DOHH2 (cell line): Measurements from ENCODE around the gene MAP3K9.

ENCODE experiments used
- H3F3A ChIP-seq: fragments of 200-600 bp; sonication (generic), shearing (Covaris generic); 2 replicates; pipeline ENCODE4 v1.6.0; 2016; ENCODE audit warnings: antibody characterized with exemption, mild to moderate bottlenecking; ENCODE audit not compliant: control insufficient read depth, insufficient read depth
- H3K27ac ChIP-seq: fragments of 200-600 bp; sonication (generic); 2 replicates; pipeline ENCODE4 v1.5.1; 2014; ENCODE audit warnings: low read depth, mild to moderate bottlenecking, low read length, moderate library complexity
- H3K27me3 ChIP-seq: fragments of 200-600 bp; sonication (generic); 2 replicates; pipeline ENCODE4 v1.6.1; 2014; ENCODE audit warnings: mild to moderate bottlenecking, low read length, mixed read lengths; ENCODE audit not compliant: control insufficient read depth
- H3K36me3 ChIP-seq: fragments of 200-600 bp; sonication (generic); 2 replicates; pipeline ENCODE4 v1.6.1; 2014; ENCODE audit warnings: mild to moderate bottlenecking, low read length, moderate library complexity, mixed read lengths; ENCODE audit not compliant: control insufficient read depth
- H3K4me1 ChIP-seq: fragments of 200-600 bp; sonication (generic); 2 replicates; pipeline ENCODE4 v1.6.1; 2014; ENCODE audit warnings: mild to moderate bottlenecking, low read length, mixed read lengths; ENCODE audit not compliant: control insufficient read depth
- H3K4me2 ChIP-seq: fragments of 200-600 bp; sonication (generic); 2 replicates; pipeline ENCODE4 v1.6.0; 2014; ENCODE audit warnings: mild to moderate bottlenecking, low read length, moderate library complexity
- H3K4me3 ChIP-seq: fragments of 200-600 bp; sonication (generic); 2 replicates; pipeline ENCODE4 v1.5.1; 2014; ENCODE audit warnings: mild to moderate bottlenecking, low read length, mixed read lengths
- H3K79me2 ChIP-seq: fragments of 200-600 bp; sonication (generic); 2 replicates; pipeline ENCODE4 v1.6.1; 2014; ENCODE audit warnings: mild to moderate bottlenecking, low read length, mixed read lengths; ENCODE audit not compliant: control insufficient read depth
- H3K9me2 ChIP-seq: fragments of 200-600 bp; sonication (generic); replicated peaks from 2 replicates; pipeline ENCODE4 v1.6.1; 2014; ENCODE audit warnings: mild to moderate bottlenecking, low read length, mixed read lengths; ENCODE audit not compliant: control insufficient read depth
- H3K9me3 ChIP-seq: fragments of 200-600 bp; sonication (generic); 2 replicates; pipeline ENCODE4 v1.6.1; 2014; ENCODE audit warnings: antibody characterized with exemption, low read length, mixed read lengths; ENCODE audit not compliant: control insufficient read depth, insufficient read depth
- H4K20me1 ChIP-seq: fragments of 200-600 bp; sonication (generic); 2 replicates; pipeline ENCODE4 v1.6.0; 2014; ENCODE audit warnings: low read depth, mild to moderate bottlenecking, antibody characterized with exemption, low read length, moderate library complexity; ENCODE audit not compliant: control insufficient read depth, insufficient read depth
- CTCF ChIP-seq: fragments of 200-600 bp; sonication (generic); IDR thresholded peaks from one replicate; pipeline ENCODE4 v1.5.1; 2014; ENCODE audit warnings: antibody characterized with exemption, mild to moderate bottlenecking, low read depth, low read length; ENCODE audit not compliant: poor library complexity, severe bottlenecking
- EZH2phosphoT487 ChIP-seq: fragments of 200-600 bp; sonication (generic); IDR thresholded peaks from 2 replicates; pipeline ENCODE4 v1.6.1; 2017; ENCODE audit warnings: borderline replicate concordance, mild to moderate bottlenecking, antibody characterized with exemption, low read length, moderate library complexity, mixed read lengths

The MAP3K9 gene

GRCh38 chr14:70692210-70692609, 117.1 kb downstream of the MAP3K9 start:
- H3K27me3 ChIP-seq, result no peaks in the 10 kb centered on the region
- H3K79me2 ChIP-seq, result no peaks in the 10 kb centered on the region
- no peaks in the 10 kb centered on the region for H3K9me3 ChIP-seq
- H3K4me1 ChIP-seq, result peaks cover 8% of the 10 kb centered on the region
- no peaks in the 10 kb centered on the region for H3F3A ChIP-seq
- H3K4me2 ChIP-seq, result no peak overlapping the region
- no peak overlapping the region for H3K27ac ChIP-seq
- no peaks in the 10 kb centered on the region for H3K36me3 ChIP-seq
- H3K9me2 ChIP-seq, result no peaks in the 10 kb centered on the region
- H4K20me1 ChIP-seq, result no peaks in the 10 kb centered on the region
- no peak overlapping the region for H3K4me3 ChIP-seq
- TF ChIP-seq EZH2phosphoT487, result no peak
- TF ChIP-seq CTCF, result no peak

- H3K4me3 ChIP-seq, result no peak overlapping the region
- no peaks in the 10 kb centered on the region for H3K36me3 ChIP-seq
- no peaks in the 10 kb centered on the region for H3K27me3 ChIP-seq
- no peak overlapping the region for H3K27ac ChIP-seq
- no peak for TF ChIP-seq CTCF
- no peak for TF ChIP-seq EZH2phosphoT487
- H4K20me1 ChIP-seq, result no peaks in the 10 kb centered on the region
- no peaks in the 10 kb centered on the region for H3K79me2 ChIP-seq
- H3K9me3 ChIP-seq, result no peaks in the 10 kb centered on the region
- H3K9me2 ChIP-seq, result no peaks in the 10 kb centered on the region
- no peaks in the 10 kb centered on the region for H3F3A ChIP-seq
- H3K4me1 ChIP-seq, result no peaks in the 10 kb centered on the region
- no peak overlapping the region for H3K4me2 ChIP-seq
Observed at GRCh38 chr14:70685474-70686197, 123.7 kb downstream of the MAP3K9 start.

DNA sequence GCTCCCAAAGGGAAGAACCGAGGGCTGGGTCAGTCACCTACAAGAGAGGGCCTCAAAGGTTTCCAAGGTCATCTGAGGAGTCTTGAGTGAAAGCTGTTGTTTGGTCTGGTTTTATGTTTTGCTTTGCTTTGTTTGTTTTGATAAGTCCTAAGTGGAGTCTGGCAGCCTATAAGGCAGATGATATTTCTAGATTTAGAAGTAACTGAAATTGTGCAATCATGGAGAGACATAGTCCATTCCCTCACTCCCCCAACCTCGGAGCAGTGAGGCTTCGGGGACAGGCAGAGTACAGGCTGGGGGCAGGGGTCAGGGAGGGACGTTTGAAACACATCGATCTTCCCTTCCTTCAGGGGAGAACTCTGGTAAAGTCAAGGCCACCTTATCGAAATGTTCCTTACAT, 125.3 kb downstream of the MAP3K9 start:
- H3K27ac ChIP-seq, result no peak overlapping the region
- no peaks in the 10 kb centered on the region for H3K79me2 ChIP-seq
- no peaks in the 10 kb centered on the region for H3K4me1 ChIP-seq
- no peaks in the 10 kb centered on the region for H3F3A ChIP-seq
- no peaks in the 10 kb centered on the region for H3K27me3 ChIP-seq
- H3K36me3 ChIP-seq, result no peaks in the 10 kb centered on the region
- H3K4me3 ChIP-seq, result no peak overlapping the region
- H3K9me2 ChIP-seq, result no peaks in the 10 kb centered on the region
- no peaks in the 10 kb centered on the region for H3K9me3 ChIP-seq
- H3K4me2 ChIP-seq, result no peak overlapping the region
- H4K20me1 ChIP-seq, result no peaks in the 10 kb centered on the region
- TF ChIP-seq EZH2phosphoT487, result no peak
- no peak for TF ChIP-seq CTCF
